Activated CD4-positive, alpha-beta T cell treated with anti-CD3 and anti-CD28 coated beads, Interleukin-2, amount 50 U/mL, for 24 hours (primary cell): ENCODE data around the gene TNPO2.

ENCODE experiments used
- DNase-seq, 2 donors: peaks; one replicate each; pipeline ENCODE4 v3.0.0-alpha.2; 2020; ENCODE audit warnings: low read depth in 1 of 2, low spot score in 1 of 2

TNPO2 gene

DNA sequence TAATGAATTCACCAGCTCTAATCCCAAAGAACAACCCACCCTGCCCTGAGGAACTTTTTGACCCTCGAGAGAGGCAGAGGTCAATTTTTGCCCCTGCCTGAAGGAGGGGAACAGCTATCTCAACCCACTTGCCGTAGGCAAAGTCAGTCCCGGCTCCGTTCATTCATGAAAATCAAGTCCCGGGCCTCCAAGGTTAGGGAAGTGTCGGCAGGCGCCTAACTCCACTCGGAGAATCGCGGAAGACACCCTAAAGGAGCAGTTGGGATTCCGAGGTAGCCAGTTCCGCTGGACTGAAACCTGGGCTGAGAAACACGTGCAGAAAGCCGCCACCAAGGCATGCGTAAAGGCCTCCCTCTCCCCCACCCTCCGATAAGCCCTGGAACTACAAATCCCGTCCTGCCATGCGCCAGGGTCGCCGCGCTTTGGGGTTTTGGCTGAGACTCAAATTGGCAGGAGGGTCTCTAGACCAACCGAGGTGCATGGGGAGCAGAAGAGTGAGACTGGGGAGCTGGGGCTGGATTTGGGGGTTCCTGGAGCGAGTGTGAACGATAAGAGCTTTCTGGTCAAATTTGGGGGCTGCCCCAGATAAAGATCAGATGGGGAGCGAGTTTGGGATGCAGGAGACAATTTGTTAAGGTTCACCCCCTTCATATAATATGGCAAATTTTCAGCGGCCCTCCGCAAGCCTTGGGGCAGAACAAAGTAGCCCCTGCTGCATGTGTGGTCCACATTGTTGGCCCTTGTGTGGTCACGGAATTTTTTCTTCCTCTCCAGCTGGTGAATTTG is at the start of gene TNPO2:
TSS of gene TNPO2 (minus strand) at position 292 of the 786 bp plus-strand sequence. CDS start 2,955 bp downstream, outside the sequence.
- DNase-seq = peak; percentile 50 to 73

DNA sequence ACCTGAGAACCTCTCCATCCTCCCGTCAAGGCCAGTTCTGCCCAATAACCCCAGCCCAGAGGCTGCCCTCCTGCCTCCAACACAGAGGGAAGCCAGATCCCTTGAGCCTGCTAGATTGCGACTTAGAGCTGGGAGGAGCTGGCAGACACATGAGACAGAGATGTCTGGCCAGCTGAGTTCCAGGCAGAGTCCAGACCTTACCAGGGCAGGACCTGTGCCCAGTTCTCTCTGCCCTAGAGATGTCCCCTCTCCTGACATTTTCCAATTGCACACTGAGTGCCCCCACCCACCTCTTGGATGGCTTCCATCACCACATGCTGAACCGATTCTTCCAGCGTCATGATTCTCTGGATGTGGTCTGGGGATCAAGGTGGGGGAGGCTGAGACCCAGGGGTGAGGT is 48.6 kb upstream of the TNPO2 start:
- DNase-seq = no peak

DNA sequence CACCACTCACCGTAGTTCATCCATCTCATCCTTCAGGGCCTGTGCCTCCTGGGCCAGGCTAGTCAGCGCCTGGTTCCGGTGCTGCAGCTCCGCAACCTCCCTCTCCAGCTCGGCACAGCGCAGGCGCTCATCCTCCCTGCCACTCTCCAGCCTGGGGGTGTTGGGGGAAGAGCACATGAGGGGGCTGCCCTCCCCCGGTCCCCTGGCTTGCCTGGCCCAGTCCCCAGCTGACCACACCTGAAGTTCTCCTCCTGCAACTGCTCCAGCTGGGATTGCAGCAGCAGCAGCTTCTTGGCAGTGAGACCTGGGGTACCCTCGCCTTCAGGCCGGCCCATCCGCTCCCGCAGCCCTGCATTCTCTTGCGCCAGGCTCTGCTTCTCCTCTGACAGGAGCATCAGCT is 47.2 kb upstream of the TNPO2 start:
- DNase-seq = no peak

DNA sequence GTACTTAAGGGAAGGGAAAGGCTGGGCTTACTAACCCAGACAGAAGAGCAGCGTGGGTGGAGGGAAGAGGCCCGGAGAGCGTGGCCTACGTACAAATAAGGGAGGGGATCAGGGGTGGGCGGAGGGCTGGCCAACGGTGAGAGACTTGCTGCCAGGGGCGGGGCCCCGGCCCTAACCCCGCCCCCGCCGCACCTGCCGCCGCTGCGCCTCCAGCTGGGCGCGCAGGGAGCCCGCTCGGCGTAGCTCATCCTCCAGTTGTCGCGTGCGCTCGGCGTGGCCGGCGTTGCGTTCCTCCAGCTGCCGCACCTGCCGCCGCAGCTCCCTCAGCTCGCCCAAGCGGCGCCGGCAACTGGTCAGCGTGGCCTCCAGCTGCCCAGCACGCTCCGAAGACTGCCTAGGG is 46.0 kb upstream of the TNPO2 start:
- DNase-seq = peak in 1 of 2 donors; percentile 46

DNA sequence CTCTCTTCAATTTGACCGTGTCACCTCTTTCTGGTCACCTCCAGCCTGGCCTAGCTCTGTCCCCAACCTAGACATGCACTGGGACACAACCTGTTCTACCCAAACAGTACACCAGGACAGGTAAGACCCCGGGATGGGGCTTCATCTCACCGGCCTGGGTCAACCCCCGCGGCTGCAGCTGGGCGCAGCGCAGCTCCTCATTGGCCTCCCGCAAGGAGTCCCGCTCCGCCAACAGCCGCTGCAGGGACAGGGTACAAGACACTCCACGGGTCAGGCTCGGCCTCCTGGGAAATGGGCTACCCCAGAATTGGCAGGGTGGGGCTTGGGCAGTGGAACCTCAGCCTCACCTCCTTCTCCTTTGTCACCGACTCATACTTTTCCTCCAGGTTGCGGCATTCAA is 43.9 kb upstream of the TNPO2 start:
- DNase-seq = no peak

DNA sequence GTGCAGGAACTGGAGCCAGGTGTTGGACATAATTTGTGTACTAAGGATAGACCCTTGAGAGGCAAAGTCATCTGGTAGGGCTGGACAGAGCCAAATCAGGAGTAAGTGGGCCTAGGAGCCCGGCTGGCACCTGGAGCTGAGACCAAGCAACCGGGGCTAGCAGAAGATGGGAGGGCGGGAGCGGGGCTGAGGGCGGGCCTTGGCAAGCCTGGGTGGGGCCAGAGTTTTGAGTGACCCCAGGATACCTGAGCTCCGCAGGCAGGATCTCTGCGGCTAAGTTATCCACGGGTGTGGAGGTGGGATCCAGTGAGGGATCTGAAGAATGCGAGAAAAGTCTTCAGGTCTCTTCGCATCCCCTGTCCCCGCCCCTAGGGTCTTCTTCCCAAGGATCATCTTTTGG is 43.4 kb upstream of the TNPO2 start:
- DNase-seq = no peak

DNA sequence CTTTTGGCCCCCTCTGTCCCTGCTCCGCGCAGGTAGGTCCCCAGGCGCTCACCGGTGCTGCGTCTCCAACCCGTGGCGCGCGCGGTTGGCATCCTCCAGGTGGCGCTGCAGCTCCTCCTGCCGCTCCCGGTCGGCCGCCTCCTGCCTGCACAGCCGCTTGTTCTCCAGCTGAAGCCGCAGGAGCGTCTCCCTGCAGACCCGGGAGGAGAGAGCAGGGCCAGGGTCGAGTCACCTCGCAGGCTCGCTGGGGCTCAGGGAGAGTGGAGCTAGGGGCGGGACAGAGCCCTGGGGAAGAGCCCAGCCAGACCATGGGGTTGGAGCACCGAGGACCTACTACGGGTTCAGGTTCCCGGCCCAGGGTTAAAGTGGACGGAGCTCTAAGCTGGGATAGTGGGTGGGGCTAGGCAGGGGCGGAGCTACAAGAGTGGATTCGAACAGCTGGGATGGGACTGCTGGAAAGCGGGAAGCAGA is 42.4 kb upstream of the TNPO2 start:
- peak in 1 of 2 donors; percentile 56 for DNase-seq

DNA sequence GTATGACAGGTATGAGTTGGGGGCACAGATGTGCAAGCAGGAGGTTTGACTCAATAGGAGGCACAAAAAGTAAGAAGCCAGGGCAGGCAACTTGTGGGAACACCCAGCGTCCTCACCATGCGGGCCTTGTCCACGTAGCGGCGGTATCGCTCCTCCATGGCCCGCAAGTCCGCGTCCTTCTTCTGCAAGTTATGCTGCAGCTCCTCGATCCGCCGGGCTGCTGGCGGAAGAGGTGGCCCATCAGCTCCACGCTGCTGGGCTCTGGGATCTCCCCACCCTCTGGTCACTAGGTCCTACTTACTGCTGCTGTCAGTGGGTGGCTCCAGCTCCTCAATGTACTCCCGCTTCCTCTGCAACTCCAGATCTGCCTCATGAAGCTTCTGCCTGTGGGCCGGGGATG is 41.0 kb upstream of the TNPO2 start:
- no peak for DNase-seq

DNA sequence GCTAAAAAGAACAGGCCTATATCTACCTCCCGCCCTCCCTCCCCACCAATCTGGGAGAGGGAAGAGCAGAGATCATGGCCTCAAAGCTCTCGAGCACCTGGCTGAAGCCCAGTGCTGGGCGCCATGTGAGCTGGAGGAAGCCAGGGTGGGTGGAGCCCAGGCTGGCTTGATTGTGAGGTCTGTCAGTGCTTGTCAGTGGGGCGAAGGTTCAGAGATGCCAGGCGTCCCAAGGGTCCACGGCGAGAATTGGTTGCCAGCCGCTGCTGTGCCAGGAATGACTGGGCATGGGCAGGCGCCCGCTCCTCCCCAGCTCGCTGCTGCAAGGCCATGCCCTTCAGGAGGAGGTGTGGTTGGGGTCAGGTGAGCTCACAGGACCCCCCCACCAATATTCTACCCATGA is 39.4 kb upstream of the TNPO2 start:
- no peak for DNase-seq

DNA sequence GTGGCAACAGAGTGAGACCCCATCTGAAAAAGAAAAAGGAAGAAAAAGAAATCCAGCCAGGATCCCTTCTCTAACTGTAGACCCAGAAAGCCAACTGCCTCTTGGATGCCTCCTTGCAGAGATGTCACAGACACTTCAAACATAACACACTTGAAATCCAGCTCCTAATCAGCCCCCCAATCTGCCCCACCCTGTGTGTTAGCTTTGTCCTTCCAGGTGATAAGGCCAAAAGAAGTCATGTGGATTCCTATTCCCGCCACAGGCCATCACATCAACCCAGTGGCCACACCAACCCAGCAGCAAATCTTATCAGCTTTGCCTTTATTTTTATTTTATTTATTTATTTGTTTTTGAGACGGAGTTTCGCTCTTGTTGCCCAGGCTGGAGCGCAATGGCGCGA is 36.0 kb upstream of the TNPO2 start:
- no peak for DNase-seq

DNA sequence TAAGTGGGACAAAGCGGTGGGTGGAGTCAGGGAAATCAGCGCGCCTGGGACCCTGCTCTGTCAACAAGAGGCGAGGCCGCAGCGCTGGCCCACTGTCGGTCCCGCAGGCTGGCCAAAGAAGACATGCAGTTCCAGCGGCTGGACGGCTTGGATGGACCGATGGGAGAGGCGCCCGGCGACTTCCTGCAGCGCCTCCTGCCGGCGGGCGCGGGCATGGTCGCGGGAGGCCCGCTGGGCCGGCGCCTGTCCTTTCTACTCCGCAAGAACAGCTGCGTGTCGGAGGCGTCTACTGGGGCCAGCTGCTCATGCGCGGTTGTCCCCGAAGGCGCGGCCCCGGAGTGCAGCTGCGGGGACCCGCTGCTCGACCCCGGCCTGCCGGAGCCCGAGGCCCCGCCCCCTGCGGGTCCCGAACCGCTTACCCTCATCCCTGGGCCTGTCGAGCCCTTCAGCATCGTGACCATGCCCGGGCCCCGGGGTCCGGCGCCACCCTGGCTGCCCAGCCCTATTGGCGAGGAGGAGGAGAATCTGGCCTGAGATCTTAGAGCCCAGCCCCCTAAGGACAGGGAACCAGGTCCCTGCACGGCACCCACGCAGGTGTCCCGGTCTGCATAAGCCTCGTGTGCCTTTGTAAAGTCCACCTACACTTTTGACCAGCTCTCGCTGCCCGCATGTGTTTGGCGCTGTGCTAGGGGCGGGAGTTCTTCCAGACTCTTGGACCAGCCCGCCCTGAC is 34.0 kb upstream of the TNPO2 start:
- peak; percentile 36 to 49 for DNase-seq

DNA sequence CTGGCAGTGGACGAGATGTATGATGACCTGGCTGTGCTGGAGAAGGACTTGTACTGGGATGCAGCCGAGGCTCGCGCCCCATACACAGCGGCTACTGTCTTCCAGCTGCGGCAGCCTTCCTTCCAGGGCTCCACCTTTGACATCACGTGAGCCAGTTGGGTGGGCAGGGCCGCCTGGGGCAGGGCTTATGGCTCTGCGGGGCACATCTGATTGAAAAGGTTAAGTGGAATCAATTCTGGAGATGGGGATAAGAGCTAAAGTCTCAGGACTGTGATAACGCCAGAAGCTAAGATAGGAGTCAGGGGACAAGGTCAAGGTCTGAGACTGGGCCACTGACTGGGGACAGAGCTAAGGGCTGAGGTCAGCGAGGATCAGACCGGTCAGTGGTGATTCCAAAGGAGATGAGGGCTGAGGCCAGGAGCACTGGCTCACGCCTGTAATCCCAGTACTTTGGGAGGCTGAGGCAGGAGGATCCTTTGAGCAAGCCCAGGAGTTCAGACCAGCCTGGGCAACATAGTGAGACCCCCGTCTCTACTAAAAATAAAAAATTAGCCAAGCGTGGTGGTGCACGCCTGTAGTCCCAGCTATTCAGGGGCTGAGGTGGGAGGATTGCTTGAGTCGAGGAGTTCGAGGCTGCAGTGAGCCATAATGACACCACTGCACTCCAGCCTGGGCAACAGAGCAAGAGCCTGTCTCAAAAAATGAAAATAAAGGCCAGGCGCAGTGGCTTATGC is 32.6 kb upstream of the TNPO2 start:
- no peak for DNase-seq

DNA sequence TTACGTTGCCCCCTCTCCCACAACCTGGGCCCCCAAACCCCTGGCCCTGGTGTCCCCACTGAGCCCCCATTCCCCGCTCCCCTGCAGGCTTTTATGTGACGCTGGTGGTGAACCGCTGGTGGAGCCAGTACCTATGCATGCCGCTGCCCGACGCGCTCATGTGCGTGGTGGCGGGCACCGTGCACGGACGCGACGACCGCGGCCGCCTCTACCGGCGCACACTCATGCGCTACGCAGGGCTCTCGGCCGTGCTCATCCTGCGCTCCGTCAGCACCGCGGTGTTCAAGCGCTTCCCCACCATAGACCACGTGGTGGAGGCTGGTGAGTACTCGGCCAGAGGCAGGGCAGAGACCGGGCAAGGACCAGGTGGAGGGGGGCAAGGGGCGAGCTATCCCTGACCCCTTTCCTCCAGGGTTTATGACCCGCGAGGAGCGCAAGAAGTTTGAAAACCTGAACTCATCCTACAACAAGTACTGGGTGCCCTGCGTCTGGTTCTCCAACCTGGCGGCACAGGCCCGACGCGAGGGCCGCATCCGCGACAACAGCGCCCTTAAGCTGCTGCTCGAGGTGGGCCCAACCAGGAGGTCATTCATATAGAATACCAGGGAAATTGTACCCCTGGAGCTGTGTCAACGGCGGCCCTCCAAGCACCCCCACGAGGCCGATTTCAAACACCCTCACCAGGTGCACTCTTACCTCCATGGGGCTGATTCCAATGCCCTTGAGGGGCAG is 30.9 kb upstream of the TNPO2 start:
- DNase-seq = no peak

DNA sequence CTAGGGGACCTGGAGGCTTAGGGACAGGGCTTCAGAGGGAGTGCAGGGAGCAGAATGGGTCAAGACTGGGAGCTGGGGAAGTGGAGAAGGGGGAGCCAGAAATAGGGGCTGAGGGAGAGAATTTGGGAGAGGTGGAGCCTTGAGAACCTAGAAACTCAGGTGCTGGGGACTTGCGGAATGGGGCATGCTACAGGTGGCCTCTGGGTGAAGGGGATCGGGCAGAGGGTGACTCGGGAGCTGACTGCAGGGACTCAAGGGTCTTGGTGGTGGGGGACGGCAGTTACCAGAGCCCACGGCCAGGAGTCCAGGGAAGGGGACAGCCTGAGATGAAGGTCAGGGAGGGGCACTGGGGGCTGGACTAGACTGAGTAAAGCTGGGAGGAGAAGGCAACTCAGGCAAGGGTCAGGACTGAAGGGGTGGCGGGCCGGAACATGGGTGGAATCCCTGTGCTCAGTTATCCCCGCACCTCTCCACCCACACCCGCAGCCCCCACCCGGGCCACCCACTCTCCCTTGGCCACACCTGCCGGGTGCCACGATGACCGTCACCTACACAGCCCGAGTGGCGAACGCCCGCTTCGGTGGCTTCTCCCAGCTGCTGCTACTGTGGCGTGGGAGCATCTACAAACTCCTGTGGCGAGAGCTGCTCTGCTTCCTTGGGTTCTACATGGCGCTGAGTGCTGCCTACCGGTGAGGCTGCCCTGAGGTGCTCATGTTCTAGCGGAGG is 28.5 kb upstream of the TNPO2 start:
- DNase-seq = no peak

DNA sequence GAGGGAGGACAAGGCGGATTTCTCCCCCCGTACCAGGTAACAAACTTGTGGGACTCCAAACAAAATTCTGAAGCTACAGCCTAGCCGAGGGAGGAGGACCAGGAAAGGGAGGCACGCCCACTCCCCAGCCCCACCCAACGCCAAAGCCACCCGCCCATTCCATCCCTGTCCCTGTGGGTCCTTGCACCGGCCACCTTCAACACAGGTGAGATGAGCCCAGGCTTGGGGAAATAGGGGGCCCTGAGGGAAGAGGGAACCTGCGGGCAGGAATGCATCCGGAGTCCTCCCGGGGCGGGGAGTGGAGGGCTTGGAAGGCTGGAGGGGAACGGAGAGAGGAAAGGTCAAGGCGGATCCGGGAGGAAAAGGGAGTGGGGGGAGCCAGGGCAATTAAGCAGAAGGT is 27.9 kb upstream of the TNPO2 start, which contains the start of gene BEST2:
TSS of gene BEST2 (plus strand) at position 157 of the 400 bp plus-strand sequence. CDS start 802 bp downstream, outside the sequence.
- no peak for DNase-seq

DNA sequence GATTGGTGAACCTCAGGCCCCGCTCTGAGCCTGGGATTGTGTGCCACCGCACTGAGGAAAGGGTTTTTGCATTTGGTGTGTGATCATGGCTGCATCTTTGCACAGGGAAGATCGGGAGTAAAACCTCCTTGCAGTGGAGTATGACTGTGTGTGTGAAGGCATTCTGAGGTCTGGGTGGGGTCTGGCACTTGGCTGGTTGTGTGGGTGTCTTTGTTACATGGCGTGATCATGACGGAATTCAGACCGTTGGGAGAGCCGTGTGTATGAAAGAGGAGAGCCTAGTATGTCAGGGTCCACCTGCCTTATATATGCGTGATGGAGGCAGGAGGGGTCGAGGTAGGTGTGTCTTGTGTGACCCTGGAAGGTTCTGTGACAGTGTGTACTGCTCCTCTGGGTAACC is 27.1 kb upstream of the TNPO2 start:
- DNase-seq = no peak

DNA sequence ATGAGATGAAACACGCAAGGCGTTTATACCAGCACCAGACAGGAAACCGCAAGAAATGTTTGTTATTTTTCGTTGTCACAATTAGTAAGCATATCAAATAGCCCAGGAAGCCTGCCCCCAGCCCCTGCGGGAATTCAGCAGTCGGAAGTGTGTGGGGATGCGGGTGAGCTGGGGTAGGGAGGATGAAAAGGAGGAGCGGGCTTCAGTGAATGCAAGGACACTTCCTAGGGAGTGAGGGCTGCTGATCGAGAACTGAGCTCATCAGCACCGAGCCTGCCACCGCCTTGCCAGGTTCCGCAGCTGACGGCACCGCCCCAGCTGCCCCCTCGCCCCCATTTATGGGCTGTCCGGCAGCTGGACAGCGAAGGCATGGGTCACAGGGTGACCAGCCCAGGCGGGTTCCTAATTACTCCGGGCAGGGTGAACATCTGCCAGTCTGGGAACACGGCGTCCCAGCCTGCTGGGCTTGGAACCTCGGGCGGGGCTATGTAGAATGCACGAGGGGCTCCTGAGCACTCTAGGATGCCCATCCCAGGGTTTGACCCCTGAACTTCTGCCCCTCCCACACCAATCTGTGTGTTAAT is 26.3 kb upstream of the TNPO2 start:
- no peak for DNase-seq

DNA sequence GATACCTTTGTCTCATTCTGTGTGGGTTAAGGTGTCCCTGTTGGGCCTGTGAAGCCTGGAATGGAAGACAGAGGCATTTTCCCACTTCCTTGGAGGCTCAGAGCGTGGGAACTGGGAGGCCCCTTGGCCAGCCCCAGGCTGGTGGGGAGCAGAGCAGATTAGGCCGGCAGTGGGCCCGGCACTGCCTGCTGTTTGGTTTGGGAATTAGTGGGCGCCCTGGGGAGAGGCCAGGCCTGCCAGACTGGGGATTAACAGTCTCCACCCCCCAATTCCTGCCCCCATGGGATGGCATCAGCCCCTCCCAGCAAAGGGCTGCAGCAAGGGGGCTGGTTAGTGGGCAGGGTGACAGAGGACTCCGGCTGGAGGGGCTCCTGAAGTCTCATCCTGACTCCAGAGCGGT is 24.8 kb upstream of the TNPO2 start:
- DNase-seq = no peak

DNA sequence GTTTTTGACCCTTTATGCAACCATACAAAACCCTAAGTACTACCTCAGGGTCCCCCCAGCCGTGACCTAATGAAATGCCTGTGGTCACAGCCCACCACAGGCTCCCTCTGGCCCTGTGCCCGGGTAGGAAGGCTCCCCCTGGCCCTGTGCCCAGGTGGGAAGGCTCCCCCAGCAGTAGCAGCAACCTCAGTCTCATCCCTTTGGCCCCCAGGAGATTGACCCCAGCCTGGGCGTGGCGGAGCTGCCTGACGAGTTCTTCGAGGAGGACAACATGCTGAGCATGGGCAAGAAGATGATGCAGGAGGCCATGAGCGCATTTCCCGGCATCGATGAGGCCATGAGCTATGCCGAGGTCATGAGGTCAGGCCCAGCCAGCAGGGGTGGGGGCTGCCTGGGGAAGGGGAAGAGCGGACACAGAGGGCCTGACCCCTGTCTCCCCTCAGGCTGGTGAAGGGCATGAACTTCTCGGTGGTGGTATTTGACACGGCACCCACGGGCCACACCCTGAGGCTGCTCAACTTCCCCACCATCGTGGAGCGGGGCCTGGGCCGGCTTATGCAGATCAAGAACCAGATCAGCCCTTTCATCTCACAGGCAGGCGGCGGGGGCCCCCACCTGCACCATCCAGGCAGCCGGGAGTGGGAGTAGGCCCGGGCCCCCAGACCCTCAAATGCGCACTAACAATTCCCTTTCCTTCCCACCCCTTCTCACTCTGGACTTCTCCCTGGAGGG is 21.6 kb upstream of the TNPO2 start:
- no peak for DNase-seq
